Osteoblast (primary cell): ENCODE results near the gene DNAJC27. TPM values are rescaled to one million over a fixed set of nuclear protein-coding genes. Genes with fewer than 3 reads are reported as not detected.

ENCODE experiments used
- DNase-seq: peaks from one replicate; pipeline ENCODE4 v3.0.0; 2011; ENCODE audit warnings: low spot score, mixed read lengths; ENCODE audit not compliant: insufficient read length; ENCODE audit errors: missing footprints
- H2AFZ ChIP-seq: 2 replicates; pipeline ENCODE4 v1.6.0; 2011; ENCODE audit warnings: mild to moderate bottlenecking, low read length
- H3K27ac ChIP-seq: 2 replicates; pipeline ENCODE4 v1.5.1; 2011; ENCODE audit warnings: mild to moderate bottlenecking, low read depth, low read length, moderate library complexity
- H3K27me3 ChIP-seq: 2 replicates; pipeline ENCODE4 v1.6.0; 2012; ENCODE audit warnings: mild to moderate bottlenecking, control low read depth, inconsistent platforms, low read length, moderate library complexity; ENCODE audit not compliant: insufficient read depth
- H3K36me3 ChIP-seq: 2 replicates; pipeline ENCODE4 v1.5.1; 2011; ENCODE audit warnings: mild to moderate bottlenecking, low read length, control low read depth, moderate library complexity; ENCODE audit not compliant: insufficient read depth
- H3K4me1 ChIP-seq: 2 replicates; pipeline ENCODE4 v1.5.1; 2011; ENCODE audit warnings: mild to moderate bottlenecking, low read length, control low read depth, moderate library complexity; ENCODE audit not compliant: insufficient read depth
- H3K4me2 ChIP-seq: 2 replicates; pipeline ENCODE4 v1.6.0; 2011; ENCODE audit warnings: mild to moderate bottlenecking, low read length; ENCODE audit not compliant: insufficient read depth
- H3K4me3 ChIP-seq: fragments of 200-600 bp; sonication (generic); 3 replicates; pipeline ENCODE4 v1.5.1; 2012; ENCODE audit warnings: mild to moderate bottlenecking, low read length, inconsistent platforms; ENCODE audit not compliant: insufficient read depth
- H3K79me2 ChIP-seq: 2 replicates; pipeline ENCODE4 v1.6.0; 2012; ENCODE audit warnings: mild to moderate bottlenecking, low read length, control low read depth, inconsistent platforms; ENCODE audit not compliant: insufficient read depth
- H3K9me3 ChIP-seq: 2 replicates; pipeline ENCODE4 v1.5.1; 2011; ENCODE audit warnings: low read depth, low read length, control low read depth
- H4K20me1 ChIP-seq: 2 replicates; pipeline ENCODE4 v1.6.0; 2012; ENCODE audit warnings: mild to moderate bottlenecking, low read length, control low read depth; ENCODE audit not compliant: insufficient read depth
- CTCF ChIP-seq: IDR thresholded peaks from 2 replicates; pipeline ENCODE4 v1.5.1; 2011; ENCODE audit warnings: mild to moderate bottlenecking, low read depth, low read length, moderate library complexity; ENCODE audit errors: extremely low read depth
- total RNA-seq: library from RNA; depleted of rRNA; stranded (reverse); fragments of >200 nt; gene quantifications from 2 replicates; pipeline ENCODE4 v1.2.3, GENCODE V29; 2012

DNAJC27 gene
- total RNA-seq, 1 donor, result 8.7 TPM

- Histone ChIP-seq H3K4me1 (peaks cover 18% of the 10 kb centered on the region), H3K27me3 (no peaks in the 10 kb centered on the region), H2AFZ (no peak overlapping the region), H3K4me3 (no peak overlapping the region), H3K27ac (no peak overlapping the region), H3K36me3 (no peaks in the 10 kb centered on the region), H4K20me1 (peaks cover 21% of the 10 kb centered on the region), H3K79me2 (peaks cover 14% of the 10 kb centered on the region), H3K9me3 (no peaks in the 10 kb centered on the region), H3K4me2 (no peak overlapping the region)
- no peak for DNase-seq
- TF ChIP-seq CTCF, result no peak
Measured at GRCh38 chr2:24913911-24914310, 57.8 kb downstream of the DNAJC27 start.

- peaks cover 25% of the 10 kb centered on the region for H4K20me1 ChIP-seq
- no peak for DNase-seq
- H3K79me2 ChIP-seq, result peaks cover 14% of the 10 kb centered on the region
- TF ChIP-seq CTCF, result no peak
- H3K4me1 ChIP-seq, result peaks cover 18% of the 10 kb centered on the region
- H3K27me3 ChIP-seq, result no peaks in the 10 kb centered on the region
- H3K4me2 ChIP-seq, result no peak overlapping the region
- H3K9me3 ChIP-seq, result no peaks in the 10 kb centered on the region
- H2AFZ ChIP-seq, result no peak overlapping the region
- H3K27ac ChIP-seq, result no peak overlapping the region
- H3K36me3 ChIP-seq, result no peaks in the 10 kb centered on the region
- no peak overlapping the region for H3K4me3 ChIP-seq
Measured at GRCh38 chr2:24912986-24913385, 58.8 kb downstream of the DNAJC27 start.

GRCh38 chr2:24912523-24912922, 59.2 kb downstream of the DNAJC27 start:
- Histone ChIP-seq H3K4me2 (no peak overlapping the region), H3K79me2 (peaks cover 12% of the 10 kb centered on the region), H2AFZ (no peak overlapping the region), H3K4me3 (no peak overlapping the region), H3K9me3 (no peaks in the 10 kb centered on the region), H3K27ac (no peak overlapping the region), H3K27me3 (no peaks in the 10 kb centered on the region), H3K36me3 (no peaks in the 10 kb centered on the region), H3K4me1 (peaks cover 13% of the 10 kb centered on the region), H4K20me1 (peaks cover 23% of the 10 kb centered on the region)
- DNase-seq, result no peak
- TF ChIP-seq CTCF, result no peak

GRCh38 chr2:24910245-24910644, 61.5 kb downstream of the DNAJC27 start:
- Histone ChIP-seq H3K4me1 (no peaks in the 10 kb centered on the region), H3K9me3 (no peaks in the 10 kb centered on the region), H3K4me2 (no peak overlapping the region), H3K36me3 (no peaks in the 10 kb centered on the region), H3K27ac (no peak overlapping the region), H3K79me2 (peaks cover 6% of the 10 kb centered on the region), H3K4me3 (no peak overlapping the region), H4K20me1 (peaks cover 9% of the 10 kb centered on the region), H2AFZ (no peak overlapping the region), H3K27me3 (no peaks in the 10 kb centered on the region)
- TF ChIP-seq CTCF, result no peak
- DNase-seq, result no peak
